SJCRH30 (cell line): ENCODE measurements around the gene CEACAM6. TPM values are rescaled to one million over a fixed set of nuclear protein-coding genes. Genes with fewer than 3 reads are reported as not detected.
"Not testable (repeated sequence)": the region's sequence is repeated elsewhere in the genome, so short reads cannot be mapped to it uniquely, and the experiment has no call there.

ENCODE experiments used
- DNase-seq, 2 experiments: peaks; one replicate each; pipeline ENCODE4 v3.0.0-alpha.2; 2015 to 2020
- H3K27ac ChIP-seq: fragments of 250-450 bp; sonication (Bioruptor Pico); 2 replicates; pipeline ENCODE4 v1.5.1; 2020; ENCODE audit warnings: mild to moderate bottlenecking, moderate library complexity
- H3K27me3 ChIP-seq: fragments of 250-450 bp; sonication (Bioruptor Pico); 2 replicates; pipeline ENCODE4 v1.5.1; 2020; ENCODE audit warnings: mild to moderate bottlenecking, moderate library complexity
- H3K36me3 ChIP-seq: fragments of 250-450 bp; sonication (Bioruptor Pico); 2 replicates; pipeline ENCODE4 v1.5.1; 2020; ENCODE audit warnings: mild to moderate bottlenecking, moderate library complexity
- H3K4me1 ChIP-seq: fragments of 250-450 bp; sonication (Bioruptor Pico); 2 replicates; pipeline ENCODE4 v1.5.1; 2020; ENCODE audit warnings: mild to moderate bottlenecking, moderate library complexity
- H3K4me3 ChIP-seq: fragments of 250-450 bp; sonication (Bioruptor Pico); 2 replicates; pipeline ENCODE4 v1.5.1; 2020; ENCODE audit warnings: mild to moderate bottlenecking, moderate library complexity
- H3K9me3 ChIP-seq: fragments of 250-450 bp; sonication (Bioruptor Pico); replicated peaks from 2 replicates; pipeline ENCODE4 v1.5.1; 2020; ENCODE audit warnings: mild to moderate bottlenecking, moderate library complexity
- total RNA-seq: library from RNA; depleted of rRNA; stranded (reverse); fragments of >200 nt; shearing (Covaris generic); gene quantifications from 2 replicates; pipeline ENCODE4 v1.2.3, GENCODE V29; 2014

The CEACAM6 gene
- total RNA-seq, 1 experiment from 2014 or later, result not detected

DNA sequence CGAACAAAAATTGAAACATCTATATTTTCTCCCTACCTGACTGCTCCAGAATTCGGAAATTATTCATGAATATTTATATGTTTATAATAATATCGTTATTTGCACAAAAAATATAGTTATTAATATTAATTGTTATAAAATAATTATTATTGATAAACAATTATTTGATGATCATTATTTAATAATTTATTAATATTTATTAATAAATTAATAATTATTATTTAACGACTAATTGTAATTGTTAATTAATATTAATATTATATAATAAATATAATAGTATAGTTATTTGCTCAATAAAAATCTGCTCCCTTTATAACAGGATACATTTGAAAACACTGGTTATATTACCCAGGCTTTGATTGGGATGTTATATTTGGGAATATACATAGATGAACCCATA is 14.3 kb downstream of the CEACAM6 start:
- H3K4me3 ChIP-seq, result no peak overlapping the region
- peaks cover 30% of the 10 kb centered on the region for H3K27me3 ChIP-seq
- H3K27ac ChIP-seq, result no peak overlapping the region
- DNase-seq, result no peak
- H3K36me3 ChIP-seq, result no peaks in the 10 kb centered on the region
- H3K4me1 ChIP-seq, result no peaks in the 10 kb centered on the region
- no peaks in the 10 kb centered on the region for H3K9me3 ChIP-seq

DNA sequence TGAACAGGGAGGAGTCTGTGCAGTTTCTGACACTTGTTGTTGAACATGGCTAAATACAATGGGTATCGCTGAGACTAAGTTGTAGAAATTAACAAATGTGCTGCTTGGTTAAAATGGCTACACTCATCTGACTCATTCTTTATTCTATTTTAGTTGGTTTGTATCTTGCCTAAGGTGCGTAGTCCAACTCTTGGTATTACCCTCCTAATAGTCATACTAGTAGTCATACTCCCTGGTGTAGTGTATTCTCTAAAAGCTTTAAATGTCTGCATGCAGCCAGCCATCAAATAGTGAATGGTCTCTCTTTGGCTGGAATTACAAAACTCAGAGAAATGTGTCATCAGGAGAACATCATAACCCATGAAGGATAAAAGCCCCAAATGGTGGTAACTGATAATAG is 16.1 kb downstream of the CEACAM6 start:
- DNase-seq, result no peak
- H3K4me3 ChIP-seq, result no peak overlapping the region
- H3K27me3 ChIP-seq, result peaks cover 22% of the 10 kb centered on the region
- no peaks in the 10 kb centered on the region for H3K9me3 ChIP-seq
- H3K27ac ChIP-seq, result no peak overlapping the region
- H3K4me1 ChIP-seq, result no peaks in the 10 kb centered on the region
- H3K36me3 ChIP-seq, result no peaks in the 10 kb centered on the region

DNA sequence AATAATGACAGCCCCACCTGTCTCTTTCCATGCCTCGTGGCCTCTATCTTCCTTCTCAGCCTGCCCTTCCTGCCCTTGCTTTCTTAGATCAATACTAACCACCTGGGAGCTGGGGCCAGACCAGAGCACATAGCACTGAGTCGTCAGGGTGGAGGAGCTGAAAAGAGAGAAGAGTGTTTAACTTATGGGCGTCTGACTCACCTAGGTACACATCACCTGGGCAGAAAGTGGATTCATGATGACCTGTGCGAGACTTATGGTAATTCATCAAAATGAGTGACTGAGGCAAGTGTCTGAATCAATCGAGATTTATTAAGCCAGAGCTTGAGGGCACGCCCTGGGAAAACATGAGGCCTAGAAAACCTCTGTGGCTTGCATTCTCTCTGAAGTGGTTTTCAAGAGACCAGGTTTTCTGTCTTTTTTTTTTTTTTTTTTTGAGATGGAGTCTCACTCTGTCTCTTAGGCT is 19.2 kb downstream of the CEACAM6 start:
- Histone ChIP-seq H3K27ac (no peak overlapping the region), H3K9me3 (no peaks in the 10 kb centered on the region), H3K36me3 (no peaks in the 10 kb centered on the region), H3K4me3 (no peak overlapping the region), H3K4me1 (no peaks in the 10 kb centered on the region), H3K27me3 (peaks cover 29% of the 10 kb centered on the region)
- no peak for DNase-seq

DNA sequence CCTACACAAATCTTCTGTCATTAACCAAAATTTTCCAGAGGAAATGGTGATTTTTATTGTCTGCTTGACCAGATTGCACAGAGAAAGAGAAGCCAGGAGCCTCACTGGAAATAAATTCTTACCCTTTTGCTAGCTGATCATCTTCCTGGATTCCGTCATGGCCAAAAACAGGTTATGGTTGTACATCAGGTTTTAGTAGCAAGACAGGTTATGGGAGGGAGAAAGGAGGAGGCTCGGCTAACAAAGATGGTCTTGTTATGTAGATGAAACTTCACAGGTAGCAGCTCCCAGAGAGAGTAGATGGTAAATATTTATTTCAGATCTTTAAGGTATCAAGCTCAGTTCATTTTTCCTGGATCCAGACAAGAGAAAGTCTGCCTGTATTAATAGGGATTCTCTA is 21.4 kb downstream of the CEACAM6 start:
- no peaks in the 10 kb centered on the region for H3K9me3 ChIP-seq
- no peaks in the 10 kb centered on the region for H3K4me1 ChIP-seq
- H3K36me3 ChIP-seq, result no peaks in the 10 kb centered on the region
- peaks cover 34% of the 10 kb centered on the region for H3K27me3 ChIP-seq
- no peak for DNase-seq
- H3K4me3 ChIP-seq, result no peak overlapping the region
- no peak overlapping the region for H3K27ac ChIP-seq

DNA sequence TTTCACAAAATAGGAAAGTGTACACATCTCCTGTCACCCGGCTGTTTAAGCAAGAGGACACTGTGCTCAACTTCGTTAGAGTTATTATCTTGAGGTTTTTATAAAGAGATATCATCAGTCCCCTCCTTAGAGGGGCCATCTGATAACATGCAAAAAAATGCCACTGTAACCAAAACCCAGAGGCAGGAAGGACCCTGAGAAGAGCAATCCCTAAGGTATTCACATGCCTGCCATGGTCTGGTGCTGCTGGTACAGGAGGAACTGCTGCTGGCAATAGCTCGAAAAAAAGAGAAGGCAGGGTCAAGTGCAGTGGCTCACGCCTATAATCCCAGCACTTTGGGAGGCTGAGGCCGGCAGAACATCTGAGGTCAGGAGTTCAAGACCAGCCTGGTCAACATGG is 28.3 kb downstream of the CEACAM6 start:
- Histone ChIP-seq H3K4me1 (no peaks in the 10 kb centered on the region), H3K36me3 (no peaks in the 10 kb centered on the region), H3K27ac (no peak overlapping the region), H3K27me3 (peaks cover 46% of the 10 kb centered on the region), H3K4me3 (no peak overlapping the region), H3K9me3 (no peaks in the 10 kb centered on the region)
- DNase-seq, result no peak

DNA sequence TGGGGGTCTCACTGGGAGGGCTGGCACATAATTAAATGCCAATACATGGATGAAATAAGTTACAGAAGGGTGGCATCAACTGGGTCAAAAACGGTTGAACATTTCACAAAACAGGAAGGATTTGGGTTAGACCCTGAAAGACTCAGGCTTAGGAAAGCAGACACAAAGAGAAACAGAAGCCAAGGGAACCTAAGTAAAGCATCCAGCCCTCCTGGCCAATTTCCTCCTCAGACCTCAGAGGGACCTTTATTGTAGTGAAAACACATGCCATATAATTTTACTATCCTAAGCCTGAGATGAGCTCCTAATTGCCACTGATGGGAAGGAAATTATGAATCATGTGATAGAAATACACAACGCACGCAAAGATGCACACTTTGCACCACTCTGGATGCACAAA is 29.0 kb downstream of the CEACAM6 start:
- peaks cover 3% of the 10 kb centered on the region; the same call in 1 of the 2 replicates for H3K4me1 ChIP-seq
- no peak overlapping the region for H3K27ac ChIP-seq

DNA sequence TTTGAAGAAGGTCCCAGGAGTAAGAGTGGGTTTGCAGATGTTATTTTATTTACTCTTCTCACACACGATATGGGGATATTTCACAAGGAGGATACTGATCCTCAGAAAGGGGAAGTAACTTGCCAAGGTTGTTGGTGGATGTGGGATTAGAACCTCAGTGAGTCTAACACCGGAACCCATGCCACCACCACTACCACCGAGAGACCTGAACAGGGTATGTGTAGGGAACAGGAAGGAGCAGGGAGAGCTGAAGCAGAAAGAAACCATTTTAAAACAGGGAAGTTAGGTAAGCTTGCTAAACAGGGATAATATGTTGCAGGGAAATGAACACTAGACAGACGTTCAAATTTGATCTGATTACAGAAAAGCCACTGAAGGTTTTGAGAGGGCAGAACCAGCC is 29.4 kb downstream of the CEACAM6 start:
- H3K4me1 ChIP-seq, result peaks cover 4% of the 10 kb centered on the region; the same call in 1 of the 2 replicates
- H3K9me3 ChIP-seq, result no peaks in the 10 kb centered on the region
- H3K36me3 ChIP-seq, result no peaks in the 10 kb centered on the region
- DNase-seq, result no peak
- H3K4me3 ChIP-seq, result no peak overlapping the region
- no peak overlapping the region for H3K27ac ChIP-seq
- peaks cover 45% of the 10 kb centered on the region for H3K27me3 ChIP-seq

More for the DNA sequence above, 29.0 kb downstream of the CEACAM6 start:
- Histone ChIP-seq H3K9me3 (no peaks in the 10 kb centered on the region), H3K27me3 (peaks cover 45% of the 10 kb centered on the region), H3K4me3 (no peak overlapping the region), H3K36me3 (no peaks in the 10 kb centered on the region)
- no peak for DNase-seq

DNA sequence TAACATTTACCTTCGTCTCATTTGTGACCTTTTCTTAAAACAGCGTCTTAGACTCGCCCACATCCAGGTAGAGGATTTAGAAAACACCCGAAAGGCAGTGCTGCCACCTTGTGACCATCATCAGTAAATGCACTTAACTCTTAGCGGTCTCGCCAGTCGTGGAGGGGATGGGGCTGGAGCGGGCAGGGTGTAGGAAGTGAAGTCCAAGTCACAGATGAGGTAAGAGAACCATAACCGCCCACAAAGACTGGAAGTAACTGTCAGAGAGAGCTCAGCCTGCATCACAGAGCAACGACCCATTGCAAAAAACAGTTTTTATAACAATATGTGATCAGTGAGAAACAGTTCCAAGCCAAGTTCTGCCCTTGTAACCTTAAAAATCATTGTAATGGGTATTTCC is 30.3 kb downstream of the CEACAM6 start:
- H3K4me1 ChIP-seq, result peaks cover 4% of the 10 kb centered on the region; the same call in 1 of the 2 replicates
- peak; percentile 67 to 87 for DNase-seq

DNA sequence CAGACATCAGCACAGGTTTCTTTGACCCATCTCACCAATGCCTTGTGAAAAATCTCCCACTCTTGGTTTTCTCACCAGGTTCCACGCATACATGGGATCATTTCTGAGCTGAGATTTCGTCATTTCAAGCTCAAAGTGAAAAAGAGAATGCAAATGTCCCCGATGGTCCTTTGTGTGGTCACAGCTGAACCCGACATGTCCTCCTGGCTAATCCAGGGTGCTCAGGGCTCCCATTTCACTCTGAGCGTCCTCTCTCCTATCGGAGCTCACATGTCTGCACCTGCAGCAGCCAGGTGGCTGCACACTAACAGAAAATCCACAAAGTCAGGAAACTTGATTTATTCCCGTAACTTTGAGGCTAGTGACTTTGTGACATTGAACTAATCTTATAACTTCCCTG is 31.7 kb downstream of the CEACAM6 start:
- Histone ChIP-seq H3K4me3 (no peak overlapping the region), H3K4me1 (peaks cover 4% of the 10 kb centered on the region; the same call in 1 of the 2 replicates), H3K27me3 (peaks cover 47% of the 10 kb centered on the region), H3K9me3 (no peaks in the 10 kb centered on the region), H3K27ac (no peak overlapping the region), H3K36me3 (no peaks in the 10 kb centered on the region)
- DNase-seq, result no peak

More for the DNA sequence above, 30.3 kb downstream of the CEACAM6 start:
- Histone ChIP-seq H3K27me3 (peaks cover 43% of the 10 kb centered on the region), H3K36me3 (no peaks in the 10 kb centered on the region), H3K9me3 (no peaks in the 10 kb centered on the region), H3K27ac (no peak overlapping the region), H3K4me3 (no peak overlapping the region)

DNA sequence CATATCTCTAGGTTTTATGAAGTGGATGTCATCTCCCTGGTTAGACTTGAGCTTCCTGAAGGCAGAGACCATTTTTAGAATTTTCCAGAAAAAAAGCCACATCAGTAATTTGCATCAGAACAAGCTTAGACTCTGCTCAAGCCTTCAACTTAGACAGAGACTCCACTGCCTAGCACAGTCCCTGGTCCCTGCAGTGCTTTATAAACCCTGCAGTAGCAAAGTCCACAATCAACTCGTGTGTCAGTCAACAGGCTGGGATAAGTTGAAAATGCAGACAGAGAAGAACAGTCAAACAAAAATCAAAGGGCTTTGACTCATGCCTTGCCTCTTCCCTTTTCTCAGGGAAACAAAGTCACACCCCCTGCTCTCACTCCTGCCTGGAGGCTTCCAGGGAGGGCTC is 33.2 kb downstream of the CEACAM6 start:
- H3K36me3 ChIP-seq, DNase-seq, H3K27ac ChIP-seq, H3K4me1 ChIP-seq, H3K9me3 ChIP-seq, H3K4me3 ChIP-seq: not testable (repeated sequence)
- peaks cover 43% of the 10 kb centered on the region for H3K27me3 ChIP-seq

DNA sequence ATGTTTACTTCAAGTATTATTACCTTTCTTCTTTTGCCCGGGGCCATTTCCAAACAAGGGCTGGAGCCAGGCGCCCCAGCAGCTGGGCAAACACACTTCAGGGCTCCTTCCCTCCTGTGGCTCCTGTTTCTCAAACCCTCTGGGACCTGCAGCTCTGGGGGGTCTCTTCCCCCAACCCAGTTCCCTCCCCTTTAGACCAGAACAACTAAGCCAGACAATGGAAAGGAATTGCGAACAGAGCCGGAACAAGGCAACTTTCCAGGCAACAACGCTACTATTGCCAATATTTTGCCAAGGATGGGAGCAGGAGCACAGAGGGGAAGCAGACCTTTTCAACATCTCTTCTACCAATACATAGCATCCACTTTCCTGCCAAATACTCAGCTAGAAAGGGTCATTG is 33.7 kb downstream of the CEACAM6 start:
- H3K4me3 ChIP-seq, H3K4me1 ChIP-seq, H3K36me3 ChIP-seq, H3K27ac ChIP-seq, H3K9me3 ChIP-seq: not testable (repeated sequence)
- peaks cover 43% of the 10 kb centered on the region for H3K27me3 ChIP-seq
- DNase-seq, result peak; percentile 44 to 54

DNA sequence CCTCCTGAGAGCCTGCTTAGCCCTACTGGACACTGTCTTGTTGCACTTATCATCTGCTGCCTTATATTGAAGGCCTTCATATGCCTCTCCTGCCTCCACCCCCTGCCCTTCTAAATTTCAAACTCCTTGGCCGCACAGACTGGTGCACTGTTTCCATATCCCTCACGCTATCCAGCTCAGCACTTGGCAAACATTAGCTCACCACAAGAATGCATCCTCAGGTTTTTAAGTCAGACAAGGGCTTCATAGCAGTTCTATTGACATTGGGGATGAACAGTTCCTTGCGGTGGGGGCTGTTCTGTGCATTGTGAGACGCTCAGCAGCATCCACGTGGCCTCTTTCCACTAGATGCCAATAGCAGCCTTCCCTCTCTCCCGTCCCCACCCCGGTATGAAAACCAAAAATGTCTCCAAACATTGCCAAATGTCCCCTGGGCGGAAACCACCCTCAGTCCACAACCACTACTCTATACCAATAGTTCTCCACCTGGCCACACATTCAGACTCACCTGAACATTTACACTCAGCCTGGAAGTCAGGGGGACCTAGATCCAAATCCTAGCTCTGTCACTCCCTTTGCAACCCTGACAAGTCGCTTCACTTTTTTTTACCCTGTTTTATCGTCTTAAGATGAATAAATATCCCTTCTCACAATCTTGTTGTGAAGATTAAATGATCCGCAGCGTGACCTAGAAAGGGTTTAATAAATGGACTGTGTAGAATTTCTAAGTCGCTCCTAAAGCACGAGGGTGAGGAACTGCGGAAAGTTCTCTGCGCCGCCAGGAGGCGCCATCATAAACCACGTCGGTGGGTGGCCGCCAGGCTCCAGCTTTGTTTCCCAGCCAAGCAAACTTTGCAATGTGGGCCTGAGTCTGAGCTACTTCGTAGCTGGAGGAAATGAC is 37.4 kb downstream of the CEACAM6 start:
- DNase-seq, result peak; percentile 42 to 68
- H3K36me3 ChIP-seq, result no peaks in the 10 kb centered on the region
- no peak overlapping the region for H3K27ac ChIP-seq
- H3K4me1 ChIP-seq, result peaks cover 4% of the 10 kb centered on the region; the same call in 1 of the 2 replicates
- no peak overlapping the region for H3K4me3 ChIP-seq
- H3K27me3 ChIP-seq, result peaks cover 21% of the 10 kb centered on the region
- no peaks in the 10 kb centered on the region for H3K9me3 ChIP-seq

DNA sequence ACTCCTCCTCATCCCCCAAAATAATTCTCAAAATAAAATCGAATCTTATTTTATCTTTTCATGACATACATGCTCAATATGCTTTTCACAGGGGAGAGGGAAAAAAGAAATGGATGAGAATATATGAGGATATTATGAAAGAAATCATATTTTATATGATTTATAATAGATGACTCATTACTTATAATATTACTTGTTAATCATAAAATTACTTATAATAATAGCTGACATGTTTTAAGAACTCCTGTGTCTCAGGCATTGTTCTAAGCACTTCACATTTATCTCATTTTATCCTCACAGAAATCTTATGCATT is 38.0 kb downstream of the CEACAM6 start:
- no peaks in the 10 kb centered on the region for H3K9me3 ChIP-seq
- H3K27ac ChIP-seq, result no peak overlapping the region
- no peaks in the 10 kb centered on the region for H3K36me3 ChIP-seq
- no peak overlapping the region for H3K4me3 ChIP-seq
- peaks cover 4% of the 10 kb centered on the region; the same call in 1 of the 2 replicates for H3K4me1 ChIP-seq
- H3K27me3 ChIP-seq, result peaks cover 20% of the 10 kb centered on the region
- DNase-seq, result no peak

DNA sequence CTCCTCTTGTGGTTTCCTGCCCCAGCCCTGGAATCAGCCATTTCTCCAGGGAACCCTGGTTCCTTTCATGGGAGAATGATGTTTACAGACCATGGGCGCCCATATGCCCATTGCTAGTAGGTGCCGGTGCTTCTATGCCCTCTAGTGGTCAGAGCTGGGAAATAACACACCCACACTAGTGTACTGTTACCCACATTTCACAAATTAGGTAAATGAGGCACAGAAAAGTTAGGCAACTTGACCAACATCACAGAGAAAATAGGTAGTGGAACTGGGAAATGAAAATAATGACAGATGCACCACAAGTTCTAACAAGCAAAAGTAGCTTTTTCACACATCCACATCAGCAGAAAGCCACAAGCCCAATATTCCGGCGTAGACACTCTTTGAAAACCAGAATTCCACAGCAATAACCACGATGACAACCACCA is 39.7 kb downstream of the CEACAM6 start:
- H3K27ac ChIP-seq, result no peak overlapping the region
- DNase-seq, result peak; percentile 60 to 80
- H3K36me3 ChIP-seq, result no peaks in the 10 kb centered on the region

DNA sequence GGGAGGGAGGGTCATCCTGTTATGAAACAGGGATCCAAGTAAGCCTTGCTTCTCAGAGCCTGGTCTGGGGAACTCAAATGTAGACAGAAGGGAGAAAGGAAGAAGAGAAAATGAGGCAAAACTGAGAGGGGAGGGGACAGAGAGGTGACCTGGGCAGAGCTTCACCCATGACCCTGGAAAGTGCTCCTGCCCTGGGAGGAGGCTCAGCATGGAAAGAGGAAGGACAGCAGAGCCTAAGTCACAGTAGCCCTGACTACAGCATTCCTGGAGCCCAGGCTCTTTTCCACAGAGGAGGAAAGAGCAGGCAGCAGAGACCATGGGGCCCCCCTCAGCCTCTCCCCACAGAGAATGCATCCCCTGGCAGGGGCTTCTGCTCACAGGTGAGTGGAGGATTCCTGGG is 41.0 kb downstream of the CEACAM6 start, which contains the start of gene CEACAM3:
TSS of gene CEACAM3 (plus strand) at position 226 of the 400 bp plus-strand sequence. CDS start at position 317, 91 bp downstream.
- H3K4me1 ChIP-seq, result no peaks in the 10 kb centered on the region
- no peak within 1 kb of the TSS for H3K4me3 ChIP-seq
- peaks cover 11% of the 10 kb centered on the region for H3K27me3 ChIP-seq
- no peak for DNase-seq
- H3K27ac ChIP-seq, result no peak within 1 kb of the TSS
- H3K36me3 ChIP-seq, result no peaks in the 10 kb centered on the region
- H3K9me3 ChIP-seq, result no peaks in the 10 kb centered on the region; the same call in 1 of the 2 replicates

More for the DNA sequence above, 39.7 kb downstream of the CEACAM6 start:
- Histone ChIP-seq H3K4me1 (no peaks in the 10 kb centered on the region), H3K4me3 (no peak overlapping the region), H3K9me3 (no peaks in the 10 kb centered on the region), H3K27me3 (peaks cover 18% of the 10 kb centered on the region)
